ENCODE measurements around the gene SARDH. TPM values are rescaled to one million over a fixed set of nuclear protein-coding genes. Genes with fewer than 3 reads are reported as not detected.

Gene SARDH
- total and polyA plus RNA-seq, 7 donors: 0.49 to 3.0 (median 1.9) TPM; not detected in 1

DNA sequence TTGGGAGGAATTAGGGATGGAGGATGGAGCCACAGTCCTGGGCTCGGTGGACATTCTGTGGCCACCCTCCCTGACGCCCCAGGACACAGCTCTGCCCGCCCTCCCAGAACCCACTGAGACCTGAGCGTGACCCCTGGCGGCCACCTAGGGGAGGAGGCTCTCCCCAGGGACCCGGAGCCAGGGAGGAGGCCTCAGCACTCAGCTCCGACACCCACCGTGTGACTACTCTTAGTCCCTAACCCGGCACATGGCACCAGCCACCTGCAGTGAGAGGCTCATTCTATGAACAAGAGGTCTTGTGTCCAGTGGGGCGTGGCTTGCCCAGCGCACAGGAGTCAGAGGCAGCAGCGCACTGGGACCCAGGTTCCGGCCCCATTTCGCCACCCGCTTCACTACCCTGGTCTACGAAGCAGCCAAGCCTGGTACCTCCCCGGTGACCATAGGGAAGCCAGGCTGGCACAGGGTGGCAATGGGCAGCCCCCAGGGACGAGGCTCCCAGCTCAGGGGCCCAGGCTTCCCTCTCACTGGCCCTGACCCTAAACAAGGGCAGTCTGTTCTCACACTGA is 10.2 kb downstream of the SARDH start:
- 80 to 88% methylated on average over 18 of the region's 18 CpGs for WGBS, 2 donors

DNA sequence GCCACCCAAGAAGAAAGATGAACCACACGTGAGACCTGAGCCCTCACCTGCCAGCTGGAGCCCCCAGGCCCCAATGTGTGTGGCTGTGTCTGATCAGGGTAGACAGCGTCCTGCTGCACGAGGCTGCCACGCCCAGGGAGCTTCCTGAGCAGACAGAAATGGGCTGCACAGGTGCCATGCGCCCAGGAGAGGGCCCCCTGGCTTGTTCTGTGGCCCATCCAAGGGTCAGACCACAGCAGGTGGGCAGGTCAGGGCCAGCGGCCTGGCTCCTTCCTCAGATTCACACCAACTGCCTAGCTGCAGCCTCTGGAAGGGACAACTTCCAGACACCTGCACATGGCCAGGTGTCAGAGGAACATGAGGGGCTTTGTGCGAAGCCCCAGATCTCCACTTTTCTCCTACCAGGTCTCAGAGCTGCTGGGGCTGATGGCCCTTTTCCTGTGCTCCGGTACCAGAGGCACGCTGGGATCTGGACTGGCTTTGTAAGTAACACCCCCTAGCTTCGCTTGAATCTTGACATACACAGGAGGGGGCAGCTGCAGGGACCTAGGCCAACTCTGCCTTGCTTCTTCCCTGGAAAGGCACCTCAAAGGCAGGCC is 10.8 kb downstream of the SARDH start:
- Histone ChIP-seq H3K27me3 (no peaks in the 10 kb centered on the region), H3K36me3 (no peaks in the 10 kb centered on the region), H3K4me3 (no peak overlapping the region), H3K27ac (no peak overlapping the region), H3K9me3 (no peaks in the 10 kb centered on the region), H3K4me1 (no peaks in the 10 kb centered on the region)
- WGBS, 2 donors: 41 to 56% methylated on average over 10 of the region's 10 CpGs
- TF ChIP-seq EP300 (IDR thresholded peaks at IDR 0.05) (no peak), POLR2A (IDR thresholded peaks at IDR 0.05) (no peak), POLR2AphosphoS5 (IDR thresholded peaks at IDR 0.05) (no peak)
- TF ChIP-seq, protein P1, sequence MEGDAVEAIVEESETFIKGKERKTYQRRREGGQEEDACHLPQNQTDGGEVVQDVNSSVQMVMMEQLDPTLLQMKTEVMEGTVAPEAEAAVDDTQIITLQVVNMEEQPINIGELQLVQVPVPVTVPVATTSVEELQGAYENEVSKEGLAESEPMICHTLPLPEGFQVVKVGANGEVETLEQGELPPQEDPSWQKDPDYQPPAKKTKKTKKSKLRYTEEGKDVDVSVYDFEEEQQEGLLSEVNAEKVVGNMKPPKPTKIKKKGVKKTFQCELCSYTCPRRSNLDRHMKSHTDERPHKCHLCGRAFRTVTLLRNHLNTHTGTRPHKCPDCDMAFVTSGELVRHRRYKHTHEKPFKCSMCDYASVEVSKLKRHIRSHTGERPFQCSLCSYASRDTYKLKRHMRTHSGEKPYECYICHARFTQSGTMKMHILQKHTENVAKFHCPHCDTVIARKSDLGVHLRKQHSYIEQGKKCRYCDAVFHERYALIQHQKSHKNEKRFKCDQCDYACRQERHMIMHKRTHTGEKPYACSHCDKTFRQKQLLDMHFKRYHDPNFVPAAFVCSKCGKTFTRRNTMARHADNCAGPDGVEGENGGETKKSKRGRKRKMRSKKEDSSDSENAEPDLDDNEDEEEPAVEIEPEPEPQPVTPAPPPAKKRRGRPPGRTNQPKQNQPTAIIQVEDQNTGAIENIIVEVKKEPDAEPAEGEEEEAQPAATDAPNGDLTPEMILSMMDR (IDR thresholded peaks at IDR 0.05): no peak
- intact Hi-C loops (cut with DNase I): no loop called here
- peak; percentile 40 for DNase-seq

More for the DNA sequence above, 10.2 kb downstream of the SARDH start:
- Histone ChIP-seq H3K27me3 (no peaks in the 10 kb centered on the region), H3K36me3 (no peaks in the 10 kb centered on the region), H3K4me3 (no peak overlapping the region), H3K9me3 (no peaks in the 10 kb centered on the region), H3K4me1 (no peaks in the 10 kb centered on the region), H3K27ac (no peak overlapping the region)
- no peak for TF ChIP-seq EP300 (IDR thresholded peaks at IDR 0.05)
- no peak for TF ChIP-seq POLR2A (IDR thresholded peaks at IDR 0.05)
- TF ChIP-seq, protein P1 (IDR thresholded peaks at IDR 0.05): no peak
- no peak for TF ChIP-seq POLR2AphosphoS5 (IDR thresholded peaks at IDR 0.05)
- intact Hi-C loops (cut with DNase I): no loop called here
- DNase-seq: peak; percentile 59

DNA sequence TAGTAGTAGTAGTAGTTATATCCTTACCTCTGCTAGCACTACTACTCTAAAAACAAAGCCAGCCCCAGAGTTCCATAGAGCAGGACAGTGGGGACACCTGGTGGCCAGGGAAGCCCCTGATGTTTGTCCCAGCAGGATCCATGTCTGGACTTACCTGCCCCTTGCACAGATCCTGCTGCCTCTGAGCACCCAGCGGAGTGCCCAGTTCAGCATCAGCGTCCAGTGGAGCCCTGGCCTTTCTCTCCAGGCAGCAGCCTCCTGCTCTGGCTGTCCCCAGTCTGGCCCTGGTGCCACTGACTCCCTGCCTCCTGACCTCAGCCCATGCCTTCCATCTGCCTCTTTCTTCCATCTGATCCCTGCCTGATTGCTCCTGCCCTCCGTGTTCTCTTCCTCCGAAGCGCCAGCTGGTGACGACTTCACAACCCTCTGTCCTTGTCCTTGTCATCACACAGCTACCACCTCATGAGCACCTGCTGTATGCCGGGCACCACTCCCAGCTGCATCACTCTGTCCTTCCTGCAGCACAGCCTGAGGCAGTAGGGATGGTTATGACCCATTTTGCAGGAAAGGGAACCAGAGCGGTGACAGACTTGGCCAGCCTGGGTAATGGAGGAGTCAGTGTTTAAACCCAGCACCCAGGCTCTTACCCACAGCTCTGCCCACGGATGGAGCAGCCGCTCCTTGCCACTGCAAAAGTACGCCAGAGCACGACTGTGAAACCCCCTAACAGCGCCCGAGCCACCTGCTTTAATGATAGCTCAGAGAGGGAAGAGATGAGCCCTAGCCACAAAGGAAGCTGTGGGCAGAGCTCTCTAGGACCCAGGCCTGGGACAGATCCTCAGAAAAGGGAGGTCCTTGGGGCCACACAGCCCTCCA is 11.5 kb downstream of the SARDH start:
- H3K27me3 ChIP-seq: no peaks in the 10 kb centered on the region
- H3K36me3 ChIP-seq: no peaks in the 10 kb centered on the region
- 53 to 57% methylated on average over 14 of the region's 14 CpGs for WGBS, 2 donors
- TF ChIP-seq, protein P1 (IDR thresholded peaks at IDR 0.05): peak; percentile 24 to 43 (median 38)
- no peak for TF ChIP-seq EP300 (IDR thresholded peaks at IDR 0.05)
- no peaks in the 10 kb centered on the region for H3K4me1 ChIP-seq
- H3K4me3 ChIP-seq: no peak overlapping the region
- DNase-seq: peak; percentile 74
- no peak overlapping the region for H3K27ac ChIP-seq
- H3K9me3 ChIP-seq: no peaks in the 10 kb centered on the region
- intact Hi-C loops (cut with DNase I): loop anchor here (1.0 kb wide), 1 partner anchor 193 kb away; no protein-coding TSS in a partner anchor

DNA sequence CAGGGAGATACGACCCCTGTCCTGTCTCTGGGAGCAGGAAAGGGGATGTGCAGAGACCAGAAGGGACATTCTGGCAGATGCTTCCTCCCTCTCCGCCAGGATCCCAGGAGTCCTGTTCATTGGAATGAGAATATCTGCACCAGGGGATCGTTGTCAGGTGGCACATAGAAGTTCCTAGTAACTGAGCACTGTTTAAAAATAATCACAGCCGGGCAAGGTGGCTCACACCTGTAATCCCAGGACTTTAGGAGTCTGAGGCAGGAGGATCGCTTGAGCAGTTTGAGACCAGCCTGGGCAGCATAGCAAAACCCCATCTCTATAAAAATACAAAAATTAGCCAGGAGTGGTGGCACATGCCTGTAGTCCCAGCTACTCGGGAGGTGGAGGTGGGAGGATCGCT is 12.3 kb downstream of the SARDH start:
- Histone ChIP-seq H3K36me3 (no peaks in the 10 kb centered on the region), H3K27ac (no peak overlapping the region), H3K27me3 (no peaks in the 10 kb centered on the region), H3K4me1 (no peaks in the 10 kb centered on the region), H3K4me3 (no peak overlapping the region), H3K9me3 (no peaks in the 10 kb centered on the region)
- TF ChIP-seq, protein P1 (IDR thresholded peaks at IDR 0.05): no peak
- TF ChIP-seq POLR2AphosphoS5 (IDR thresholded peaks at IDR 0.05) (no peak), POLR2A (IDR thresholded peaks at IDR 0.05) (no peak), EP300 (IDR thresholded peaks at IDR 0.05) (no peak)
- WGBS, 2 donors: 56 to 76% methylated on average over 7 of the region's 7 CpGs
- intact Hi-C loops (cut with DNase I): loop anchor here (1.0 kb wide), 1 partner anchor 193 kb away; no protein-coding TSS in a partner anchor
- DNase-seq: peak; percentile 34
